ENCODE results near the gene GALNT17.

Gene GALNT17

GRCh38 chr7:71404726-71405345 is 272.9 kb downstream of the GALNT17 start:
- no peak for DNase-seq

GRCh38 chr7:71408271-71408670 is 276.3 kb downstream of the GALNT17 start:
- DNase-seq = no peak

GRCh38 chr7:71409550-71410157 is 277.7 kb downstream of the GALNT17 start:
- no peak for DNase-seq

- no peak for DNase-seq
Observed at GRCh38 chr7:71411475-71411874, 279.5 kb downstream of the GALNT17 start.

GRCh38 chr7:71414490-71414889 is 282.5 kb downstream of the GALNT17 start:
- no peak for DNase-seq

- DNase-seq = no peak
Observed at GRCh38 chr7:71419546-71420337, 287.8 kb downstream of the GALNT17 start.

GRCh38 chr7:71422104-71422503 is 290.2 kb downstream of the GALNT17 start:
- DNase-seq = no peak

- DNase-seq = no peak
Observed at GRCh38 chr7:71424166-71425035, 292.5 kb downstream of the GALNT17 start.

- DNase-seq = no peak
Observed at GRCh38 chr7:71429083-71429482, 297.1 kb downstream of the GALNT17 start.

- no peak for DNase-seq
Observed at GRCh38 chr7:71430246-71430645, 298.3 kb downstream of the GALNT17 start.

- DNase-seq = no peak
Observed at GRCh38 chr7:71439321-71439720, 307.4 kb downstream of the GALNT17 start.

GRCh38 chr7:71442492-71443190 is 310.7 kb downstream of the GALNT17 start:
- DNase-seq = no peak

GRCh38 chr7:71443191-71443530 is 311.2 kb downstream of the GALNT17 start:
- no peak for DNase-seq

GRCh38 chr7:71444130-71444529 is 312.2 kb downstream of the GALNT17 start:
- no peak for DNase-seq

- no peak for DNase-seq
Observed at GRCh38 chr7:71453630-71454029, 321.7 kb downstream of the GALNT17 start.

GRCh38 chr7:71454981-71455380 is 323.0 kb downstream of the GALNT17 start:
- DNase-seq = no peak

GRCh38 chr7:71457021-71457420 is 325.1 kb downstream of the GALNT17 start:
- no peak for DNase-seq

- no peak for DNase-seq
Observed at GRCh38 chr7:71457846-71458590, 326.1 kb downstream of the GALNT17 start.

GRCh38 chr7:71459132-71459531 is 327.2 kb downstream of the GALNT17 start:
- DNase-seq = no peak

GRCh38 chr7:71461572-71461971 is 329.6 kb downstream of the GALNT17 start:
- DNase-seq = no peak

- DNase-seq = no peak
Observed at GRCh38 chr7:71465741-71466189, 333.8 kb downstream of the GALNT17 start.
